Activated gamma-delta T cell treated with Interleukin-2 at 50 U/mL for 16 hours (primary cell): ENCODE results near the gene AKAP13.
A peak's percentile ranks its signal among the peaks of the same experiment; 100 is the strongest.

Experiments used
- DNase-seq: peaks from one replicate; pipeline ENCODE4 v3.0.0-alpha.2; 2020

The AKAP13 gene

DNA sequence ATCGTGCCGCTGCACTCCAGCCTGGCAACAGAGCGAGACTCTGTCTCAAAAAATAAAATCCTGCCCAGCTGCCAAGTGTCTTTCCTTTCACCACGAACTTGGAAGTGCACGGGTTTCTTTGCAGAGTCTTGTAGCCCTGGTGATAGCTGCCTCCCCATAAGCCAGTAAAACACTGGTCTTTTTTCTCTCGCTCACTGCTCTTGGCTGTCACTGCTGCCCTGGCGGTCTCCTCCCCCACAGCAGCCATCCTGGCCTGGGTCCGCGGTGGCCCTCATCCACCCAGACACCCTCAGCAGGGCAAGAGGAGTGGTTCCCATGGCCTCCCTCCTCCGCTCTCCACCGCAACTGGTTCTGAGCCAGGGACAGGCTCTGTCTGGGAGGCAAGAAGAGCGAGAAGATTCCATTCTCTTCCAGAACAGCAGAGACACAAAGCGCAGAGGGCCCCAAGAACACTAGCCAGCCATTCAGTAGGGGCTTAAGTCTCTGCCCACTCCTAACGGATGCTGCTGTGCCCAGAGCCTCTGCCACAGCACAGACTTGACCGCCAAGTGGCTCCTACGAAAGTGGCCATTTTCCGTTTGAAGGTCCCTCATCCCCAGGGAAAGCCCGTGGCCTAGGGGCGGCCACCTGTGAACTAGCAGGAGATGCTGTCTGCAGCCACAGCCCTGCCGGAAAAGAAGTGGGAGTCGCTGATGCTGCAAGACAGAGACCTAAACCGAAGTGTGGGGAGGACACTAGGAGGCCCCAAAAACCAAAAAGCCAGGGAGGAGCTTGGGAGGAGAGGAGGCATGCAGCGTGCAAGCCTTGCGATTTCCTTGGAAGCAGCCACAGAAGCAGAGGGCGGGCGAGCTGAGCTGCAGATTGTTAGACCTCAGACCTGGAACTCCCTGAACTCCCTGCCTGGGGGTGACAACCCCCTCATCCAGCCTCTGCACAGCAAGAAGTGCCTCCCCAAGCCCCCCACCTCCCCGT is 370.2 kb downstream of the AKAP13 start:
- DNase-seq, result no peak

DNA sequence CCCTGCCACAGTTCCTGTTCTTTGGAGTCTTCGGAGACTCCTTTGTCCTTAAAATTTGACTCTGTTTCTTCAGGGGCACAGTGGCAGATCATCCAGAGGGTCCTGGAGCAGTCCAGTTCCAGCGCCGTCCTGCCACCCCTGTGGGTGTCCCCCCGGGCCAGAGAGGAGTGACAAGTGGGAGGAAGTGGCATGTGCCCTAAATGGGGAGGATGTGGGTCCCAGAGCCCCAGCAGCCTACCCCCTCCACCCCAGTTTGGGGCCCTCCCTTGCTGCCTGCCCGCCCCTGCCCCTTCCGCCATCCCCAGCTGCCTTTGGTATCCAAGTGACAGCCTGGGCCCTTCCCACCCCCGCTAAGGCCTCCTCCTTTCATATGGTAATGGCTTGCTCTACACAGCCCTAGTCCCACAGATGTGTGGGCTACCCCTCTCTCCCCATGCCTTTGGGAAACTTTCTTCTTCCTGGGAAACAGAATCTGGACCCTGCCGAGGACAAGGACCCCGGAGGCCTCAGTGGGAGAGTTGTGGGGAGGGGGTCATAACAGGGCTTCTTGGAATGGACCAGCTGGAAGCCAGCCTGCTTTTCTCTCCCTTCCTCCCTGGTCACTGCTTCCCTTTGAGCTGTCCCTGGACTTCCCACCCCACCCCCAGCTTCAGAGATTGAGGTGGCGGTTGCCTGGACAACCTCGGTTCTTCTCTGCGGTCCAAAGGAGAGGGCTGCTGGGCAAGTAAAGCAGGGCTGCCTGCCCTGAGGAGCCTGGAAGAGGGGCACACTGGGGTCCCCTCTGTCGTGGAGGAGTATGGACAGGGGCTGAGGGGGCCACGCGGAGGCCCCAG is 371.1 kb downstream of the AKAP13 start:
- DNase-seq, result peak; percentile 27

GRCh38 chr15:85752124-85752475 is 371.7 kb downstream of the AKAP13 start:
- DNase-seq, result no peak

DNA sequence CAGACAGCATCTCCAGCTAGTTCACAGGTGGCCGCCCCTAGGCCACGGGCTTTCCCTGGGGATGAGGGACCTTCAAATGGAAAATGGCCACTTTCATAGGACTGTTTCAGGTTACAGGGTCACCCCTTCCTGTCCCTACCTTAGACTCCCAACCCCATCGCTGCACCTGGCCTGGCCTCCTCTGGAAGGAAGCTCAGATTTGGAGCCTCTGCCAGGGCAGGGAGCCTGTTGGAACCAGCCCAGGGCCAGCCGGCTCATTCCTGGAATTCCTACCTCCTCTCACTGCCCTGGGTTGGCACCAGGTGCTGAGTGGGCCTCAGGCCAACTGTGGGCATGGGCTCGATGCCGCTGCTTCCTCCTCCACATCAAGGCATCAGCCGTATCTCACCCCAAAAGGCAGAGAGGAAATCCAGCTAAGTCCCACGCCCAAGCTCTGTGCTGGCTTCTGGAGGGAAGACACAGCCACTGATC is 372.1 kb downstream of the AKAP13 start:
- DNase-seq, result no peak

- DNase-seq, result no peak
Observed at GRCh38 chr15:85753261-85753660, 372.9 kb downstream of the AKAP13 start.

DNA sequence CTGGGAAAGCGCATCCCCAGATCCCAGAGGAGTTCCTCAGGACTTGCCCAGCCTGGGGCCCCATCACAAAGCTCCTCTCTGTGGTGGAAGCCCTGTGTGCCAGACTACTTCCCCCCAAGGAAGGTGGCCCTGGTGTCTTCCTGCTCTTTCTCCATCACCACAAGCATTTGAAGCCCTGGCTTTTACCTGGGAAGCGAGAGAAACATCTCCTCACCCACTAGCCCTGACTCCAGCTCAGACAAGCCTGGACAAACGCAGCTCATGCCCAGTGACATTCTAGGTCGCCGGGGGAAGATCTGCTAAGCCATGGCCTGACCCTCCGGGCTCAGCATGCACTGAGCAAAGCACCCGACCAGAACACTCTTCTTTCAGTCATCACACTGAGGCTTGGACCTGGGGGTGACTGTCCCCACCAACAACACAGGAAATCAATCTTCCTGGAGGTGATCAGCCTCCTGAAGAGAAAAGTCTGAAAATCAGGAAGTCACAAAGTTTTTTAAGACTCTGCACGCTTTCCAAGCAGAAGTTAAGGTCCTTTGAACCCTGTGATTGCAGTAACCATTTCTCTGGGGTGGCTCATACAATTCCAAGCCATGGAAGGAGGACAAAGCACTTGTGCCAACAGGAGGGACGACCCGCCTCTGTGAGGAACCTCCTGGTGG is 373.5 kb downstream of the AKAP13 start:
- no peak for DNase-seq

- no peak for DNase-seq
Observed at GRCh38 chr15:85754989-85755388, 374.6 kb downstream of the AKAP13 start.

GRCh38 chr15:85755471-85755870 is 375.1 kb downstream of the AKAP13 start:
- DNase-seq, result no peak

DNA sequence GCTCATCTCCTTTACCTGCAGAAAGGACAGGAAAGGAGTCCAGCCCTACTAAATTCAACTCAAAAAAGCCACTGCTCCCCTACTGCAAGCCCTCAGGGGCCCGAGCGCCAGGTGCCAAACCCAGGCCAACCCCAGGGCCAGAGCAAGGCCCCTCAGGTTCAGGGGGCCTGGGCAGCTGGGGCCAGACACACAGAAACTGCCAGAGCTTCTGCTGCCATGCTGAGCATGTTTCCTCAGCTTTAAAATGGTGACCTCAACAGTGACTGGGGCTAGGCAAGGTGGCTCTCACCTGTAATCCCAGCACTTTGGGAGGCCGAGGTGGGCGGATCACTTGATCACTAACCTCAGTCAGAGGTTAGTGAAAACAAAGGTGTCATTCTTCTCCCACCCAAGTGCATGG is 375.5 kb downstream of the AKAP13 start:
- no peak for DNase-seq

DNA sequence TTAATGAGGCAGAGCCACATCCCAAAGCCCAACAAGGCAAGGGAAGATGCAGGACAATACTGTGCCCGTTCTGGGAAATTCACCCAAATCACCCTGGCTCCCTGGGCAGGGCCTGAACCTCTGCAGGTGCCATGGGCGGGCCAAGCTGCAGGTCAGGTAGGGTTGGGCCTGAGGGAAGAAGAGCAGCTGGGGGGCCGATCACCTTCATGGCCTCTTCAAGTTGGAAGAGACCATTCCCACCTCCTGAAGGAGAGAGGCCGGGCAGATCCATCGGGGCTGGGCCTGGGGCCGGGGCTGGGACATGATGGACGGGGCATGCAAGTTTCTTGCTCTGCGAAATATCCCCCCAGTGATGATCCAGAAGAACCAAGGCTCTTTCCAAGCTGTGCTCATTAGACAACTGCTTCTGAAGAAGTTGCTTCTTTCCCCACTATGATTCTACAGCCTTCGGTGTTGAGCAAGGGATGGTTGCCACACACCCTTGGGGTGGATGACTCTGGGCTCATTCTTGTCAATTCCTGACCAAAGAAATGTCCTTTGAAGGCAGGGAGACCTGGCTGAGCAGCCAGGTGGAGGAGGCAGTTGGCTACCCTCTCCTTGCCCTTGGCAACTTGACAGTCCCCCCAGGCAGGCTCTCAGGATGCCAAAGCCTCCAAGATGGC is 376.1 kb downstream of the AKAP13 start:
- DNase-seq, result no peak

DNA sequence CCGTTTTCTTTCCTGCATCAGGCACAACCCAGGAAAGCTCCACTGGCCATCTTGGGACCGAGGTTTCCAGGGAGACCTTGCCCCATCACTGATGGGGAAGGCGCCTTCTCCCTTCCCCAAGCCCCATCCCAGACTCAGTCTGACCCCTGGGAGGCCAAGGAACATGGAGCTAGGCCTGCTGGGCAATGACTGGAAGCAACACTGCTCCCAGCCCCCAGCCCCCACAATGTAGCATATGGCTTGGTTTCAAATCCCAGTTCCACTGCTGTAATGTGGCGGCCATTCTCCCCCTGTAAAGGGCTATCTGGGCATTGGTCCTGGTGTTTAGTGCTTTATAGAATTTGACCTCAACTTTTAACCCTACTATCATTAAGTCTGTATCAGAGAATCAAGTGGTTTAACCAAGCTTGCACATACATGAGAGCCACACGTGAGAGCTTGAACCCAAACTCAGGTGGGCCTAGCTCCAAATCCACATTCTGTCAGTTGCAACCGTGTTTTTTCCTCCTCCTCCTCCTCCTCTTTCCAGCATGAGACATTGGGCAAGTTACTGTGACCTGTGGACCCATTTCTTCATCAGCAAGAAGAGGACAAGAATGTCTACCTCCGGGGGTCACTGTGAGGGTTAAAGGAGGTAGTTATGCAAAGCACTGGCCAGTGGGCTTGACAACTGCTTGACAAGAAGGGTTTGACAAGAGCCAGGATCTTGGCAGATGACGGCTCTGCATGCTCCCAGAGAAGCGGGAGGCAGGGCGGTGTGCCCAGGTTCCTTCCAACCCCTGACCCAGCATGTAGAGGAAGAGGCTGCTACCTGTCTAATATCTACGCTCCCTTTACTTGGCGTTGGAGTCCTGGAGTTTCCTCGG is 376.9 kb downstream of the AKAP13 start:
- DNase-seq, result no peak

- DNase-seq, result no peak
Observed at GRCh38 chr15:85757939-85758654, 377.7 kb downstream of the AKAP13 start.

DNA sequence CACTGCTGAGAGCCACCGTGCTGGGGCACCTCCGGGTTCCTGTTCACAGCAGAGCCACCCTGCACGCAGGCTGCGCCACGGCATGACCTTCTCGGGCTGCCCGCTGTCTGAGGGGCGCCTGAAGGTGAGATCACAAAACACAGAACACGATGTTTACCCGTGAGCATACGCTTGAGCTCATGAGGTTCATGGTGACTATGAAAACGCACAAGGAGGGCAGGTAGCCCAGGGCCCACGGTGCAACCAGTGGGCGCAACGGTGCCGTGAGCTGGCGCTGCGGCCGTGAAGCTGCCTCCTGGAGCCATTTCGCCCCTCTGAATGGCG is 378.2 kb downstream of the AKAP13 start:
- no peak for DNase-seq

GRCh38 chr15:85759376-85759775 is 379.0 kb downstream of the AKAP13 start:
- DNase-seq, result no peak

DNA sequence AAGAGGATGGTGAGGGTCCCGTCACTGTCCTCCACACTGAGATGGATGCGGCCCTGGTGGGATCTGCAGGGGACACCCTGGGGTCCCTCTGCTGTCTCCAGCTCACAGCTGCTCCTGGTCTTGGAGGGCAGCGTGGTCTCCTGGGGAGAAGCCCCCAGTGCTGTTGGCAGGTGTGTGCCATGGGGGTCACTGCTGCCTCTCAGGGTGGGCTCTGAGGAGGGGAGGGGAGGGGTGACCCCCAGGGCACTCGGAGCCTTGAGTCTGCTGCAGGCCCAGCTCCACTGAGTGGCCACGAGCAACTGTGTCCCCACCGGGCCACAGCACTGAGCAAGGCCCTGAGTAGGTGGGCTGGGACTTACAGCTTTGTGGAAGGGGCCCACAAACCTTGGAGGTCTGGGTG is 379.6 kb downstream of the AKAP13 start:
- DNase-seq, result no peak

DNA sequence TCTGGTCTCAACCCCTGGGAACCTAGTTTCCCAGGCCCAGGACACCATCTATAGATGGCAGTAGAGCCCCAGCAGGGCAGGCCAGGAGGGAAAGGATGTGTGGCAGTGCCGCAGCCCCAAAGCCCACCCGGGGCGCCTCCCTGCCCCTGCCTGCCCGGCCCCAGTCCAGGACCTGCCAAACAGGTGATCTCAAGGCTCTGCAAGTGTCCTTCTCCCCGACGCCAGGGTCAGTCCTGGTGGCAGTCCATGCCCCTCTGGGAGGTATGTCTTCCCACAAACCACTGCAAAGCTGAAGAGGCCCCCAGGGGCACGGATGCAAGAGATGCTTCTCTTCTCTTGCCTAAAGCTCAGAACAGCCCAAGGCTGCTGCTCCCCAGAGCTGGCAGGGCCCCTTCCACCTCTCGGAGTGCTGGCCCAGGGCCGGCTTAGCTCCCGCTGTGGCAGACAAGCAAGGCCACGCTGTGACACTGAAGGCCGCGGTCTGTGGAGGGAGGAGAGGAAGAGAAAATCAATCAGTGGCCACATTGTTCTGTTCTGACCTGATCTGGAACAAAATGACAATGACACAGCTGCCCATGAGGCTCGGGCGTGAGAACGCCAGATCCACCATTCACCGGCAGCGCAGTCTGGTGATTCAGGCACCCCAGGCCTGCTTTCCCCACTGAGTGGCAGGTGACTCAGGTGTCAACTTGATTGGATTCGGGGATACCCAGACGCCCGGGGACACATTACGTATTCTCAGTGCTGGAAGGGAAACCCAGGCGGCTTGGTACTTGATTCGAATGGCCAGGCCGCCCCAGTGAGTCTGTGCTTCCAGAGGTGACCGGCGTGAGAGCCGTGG is 380.3 kb downstream of the AKAP13 start:
- no peak for DNase-seq

DNA sequence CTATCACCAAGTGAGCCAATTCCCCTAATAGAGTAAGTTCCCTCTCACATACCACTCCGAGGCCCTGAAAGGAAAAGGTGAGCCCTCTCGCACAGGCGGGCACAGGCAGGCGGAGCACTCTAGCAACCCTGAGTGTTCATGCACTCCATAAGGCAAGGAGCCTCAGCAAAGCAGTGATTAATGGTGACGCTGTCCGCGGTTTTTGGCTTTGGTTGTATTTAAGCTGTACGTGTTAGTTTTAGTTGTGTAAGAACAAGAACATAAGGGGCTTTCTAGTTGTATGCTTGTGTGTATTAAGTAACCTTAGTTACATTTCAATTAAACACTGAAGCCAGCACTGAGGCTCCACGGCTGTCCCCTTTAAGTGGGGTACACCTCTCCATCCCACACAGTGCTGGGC is 381.2 kb downstream of the AKAP13 start:
- no peak for DNase-seq

- DNase-seq, result no peak
Observed at GRCh38 chr15:85762039-85762755, 381.8 kb downstream of the AKAP13 start.

- DNase-seq, result no peak
Observed at GRCh38 chr15:85762756-85763127, 382.3 kb downstream of the AKAP13 start.

GRCh38 chr15:85763157-85763556 is 382.8 kb downstream of the AKAP13 start:
- DNase-seq, result no peak
